ENCODE measurements around the gene ADARB1.
"Not testable (repeated sequence)": the region's sequence is repeated elsewhere in the genome, so short reads cannot be mapped to it uniquely, and the experiment has no call there.

The ADARB1 gene

DNA sequence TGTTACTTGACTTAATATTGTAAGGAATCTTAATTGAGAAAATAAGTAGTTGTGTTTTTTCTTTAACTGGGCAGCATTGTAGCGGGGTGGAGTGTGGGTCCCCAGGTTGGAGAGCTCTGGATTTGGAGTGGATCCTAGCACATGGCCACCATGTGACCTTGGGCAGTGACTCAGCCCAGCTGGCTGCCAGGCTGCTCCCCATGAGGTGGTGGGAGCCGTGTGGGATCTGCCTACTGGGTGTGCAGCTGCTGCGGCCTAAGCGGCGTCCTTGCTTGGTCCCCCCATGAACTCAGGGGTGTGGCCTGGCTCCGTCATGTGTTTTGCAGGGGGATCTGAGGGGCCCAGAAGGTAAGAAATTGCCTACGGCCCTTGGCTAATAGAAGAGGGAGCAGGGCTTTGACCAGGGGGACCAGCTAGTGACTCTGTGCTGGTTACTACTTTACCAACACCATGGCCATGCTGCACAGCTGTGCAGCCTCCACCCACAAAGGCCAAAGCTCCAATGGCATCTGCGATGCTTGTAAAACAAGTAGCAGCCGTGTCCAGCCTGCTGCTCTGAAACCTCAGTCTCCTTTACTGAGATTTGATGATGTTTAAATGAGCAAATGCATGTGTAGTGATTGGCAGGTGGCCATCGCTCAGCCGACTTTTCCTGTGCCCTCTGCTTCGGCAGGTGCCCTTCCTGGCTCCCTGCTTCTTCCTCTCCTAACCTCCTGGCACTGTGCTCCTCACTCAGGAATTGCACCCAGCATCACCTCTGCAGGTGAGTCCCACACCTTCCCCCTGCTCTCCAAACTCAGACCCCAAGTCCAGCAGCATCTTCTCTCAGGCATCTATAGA lies 68.3 kb downstream of the ADARB1 start:
- TF ChIP-seq ZFX (IDR thresholded peaks at IDR 0.05) = no peak
- TF ChIP-seq, protein P1, sequence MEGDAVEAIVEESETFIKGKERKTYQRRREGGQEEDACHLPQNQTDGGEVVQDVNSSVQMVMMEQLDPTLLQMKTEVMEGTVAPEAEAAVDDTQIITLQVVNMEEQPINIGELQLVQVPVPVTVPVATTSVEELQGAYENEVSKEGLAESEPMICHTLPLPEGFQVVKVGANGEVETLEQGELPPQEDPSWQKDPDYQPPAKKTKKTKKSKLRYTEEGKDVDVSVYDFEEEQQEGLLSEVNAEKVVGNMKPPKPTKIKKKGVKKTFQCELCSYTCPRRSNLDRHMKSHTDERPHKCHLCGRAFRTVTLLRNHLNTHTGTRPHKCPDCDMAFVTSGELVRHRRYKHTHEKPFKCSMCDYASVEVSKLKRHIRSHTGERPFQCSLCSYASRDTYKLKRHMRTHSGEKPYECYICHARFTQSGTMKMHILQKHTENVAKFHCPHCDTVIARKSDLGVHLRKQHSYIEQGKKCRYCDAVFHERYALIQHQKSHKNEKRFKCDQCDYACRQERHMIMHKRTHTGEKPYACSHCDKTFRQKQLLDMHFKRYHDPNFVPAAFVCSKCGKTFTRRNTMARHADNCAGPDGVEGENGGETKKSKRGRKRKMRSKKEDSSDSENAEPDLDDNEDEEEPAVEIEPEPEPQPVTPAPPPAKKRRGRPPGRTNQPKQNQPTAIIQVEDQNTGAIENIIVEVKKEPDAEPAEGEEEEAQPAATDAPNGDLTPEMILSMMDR (conservative IDR thresholded peaks at IDR 0.05) = no peak
- no peak overlapping the region for H3K27ac ChIP-seq

DNA sequence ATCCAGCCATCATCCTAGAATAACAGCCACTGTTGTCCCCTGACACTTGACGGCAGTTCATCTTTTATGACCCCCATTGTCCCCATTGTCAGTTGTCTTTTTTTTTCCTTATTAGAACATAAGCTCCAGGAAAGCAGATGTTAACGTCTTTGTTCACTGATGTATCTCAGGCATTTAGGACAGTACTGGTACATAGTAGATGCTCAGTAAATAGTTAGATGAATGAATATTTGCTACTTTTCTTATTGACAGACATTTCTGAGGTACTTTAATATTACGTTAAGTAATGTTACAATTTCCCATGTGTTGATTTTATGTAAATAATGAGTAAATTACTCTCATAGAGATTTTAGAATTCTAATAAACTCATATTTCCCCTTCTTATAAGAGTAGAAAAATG lies 69.5 kb downstream of the ADARB1 start:
- no peak for TF ChIP-seq ZFX (IDR thresholded peaks at IDR 0.05)
- TF ChIP-seq, protein P1 (conservative IDR thresholded peaks at IDR 0.05) = no peak
- no peak overlapping the region for H3K27ac ChIP-seq

DNA sequence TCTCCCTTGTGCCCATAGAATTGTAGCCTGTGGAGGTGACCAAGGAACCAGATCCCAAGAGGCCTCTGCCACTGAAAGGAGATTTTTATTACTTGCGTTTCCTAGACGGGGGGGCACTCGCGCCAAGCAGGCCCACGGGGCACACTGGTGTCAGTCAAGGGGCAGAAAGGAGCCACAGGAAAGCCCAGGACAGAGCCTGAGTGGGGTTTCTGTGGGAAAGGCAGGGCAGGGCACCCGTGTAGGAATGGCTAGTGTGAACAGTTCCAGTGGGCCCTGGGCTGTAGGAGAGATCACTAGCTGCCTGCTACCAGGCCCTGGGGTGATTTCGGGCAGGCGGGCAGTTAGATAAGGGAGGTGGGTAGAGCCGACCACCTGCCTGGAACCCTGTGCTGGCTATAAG lies 70.8 kb downstream of the ADARB1 start:
- TF ChIP-seq ZFX (IDR thresholded peaks at IDR 0.05) = no peak
- TF ChIP-seq, protein P1 (conservative IDR thresholded peaks at IDR 0.05) = no peak
- no peak overlapping the region for H3K27ac ChIP-seq

DNA sequence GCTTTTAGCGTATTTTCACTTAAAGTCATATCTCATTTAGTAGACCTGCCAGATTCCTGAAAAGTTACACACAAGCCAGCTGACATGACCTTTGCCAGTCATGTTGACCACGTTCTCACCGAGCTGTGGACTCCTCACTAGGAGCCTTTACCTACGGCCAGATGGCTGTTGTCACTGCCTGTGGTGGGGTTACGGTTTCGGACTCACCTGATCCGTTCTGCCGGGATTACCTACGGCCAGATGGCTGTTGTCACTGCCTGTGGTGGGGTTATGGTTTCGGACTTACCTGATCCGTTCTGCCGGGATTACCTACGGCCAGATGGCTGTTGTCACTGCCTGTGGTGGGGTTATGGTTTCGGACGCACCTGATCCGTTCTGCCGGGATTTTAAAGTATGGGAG lies 71.5 kb downstream of the ADARB1 start:
- H3K27ac ChIP-seq = not testable (repeated sequence)

DNA sequence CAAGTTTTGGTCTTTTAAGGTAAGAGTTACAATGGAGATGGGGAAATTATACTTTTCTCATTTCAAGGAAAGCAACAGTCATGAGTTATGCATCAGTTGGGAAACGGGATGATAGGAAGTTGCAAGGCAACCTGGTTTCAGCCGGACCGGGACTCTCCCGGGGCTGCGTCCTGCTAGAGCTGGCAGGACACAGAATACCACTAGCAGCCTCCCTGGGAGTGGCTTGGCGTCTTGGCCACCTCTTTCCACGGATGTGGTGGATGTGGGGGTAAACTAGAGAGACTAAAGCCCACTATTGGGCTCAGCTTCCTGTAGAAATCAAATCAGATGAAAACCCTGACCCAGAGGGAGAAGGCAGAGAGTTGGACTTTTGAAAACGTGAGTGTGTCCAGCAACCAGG lies 71.9 kb downstream of the ADARB1 start:
- TF ChIP-seq, protein P1 (conservative IDR thresholded peaks at IDR 0.05) = no peak
- no peak for TF ChIP-seq ZFX (IDR thresholded peaks at IDR 0.05)
- no peak overlapping the region for H3K27ac ChIP-seq

DNA sequence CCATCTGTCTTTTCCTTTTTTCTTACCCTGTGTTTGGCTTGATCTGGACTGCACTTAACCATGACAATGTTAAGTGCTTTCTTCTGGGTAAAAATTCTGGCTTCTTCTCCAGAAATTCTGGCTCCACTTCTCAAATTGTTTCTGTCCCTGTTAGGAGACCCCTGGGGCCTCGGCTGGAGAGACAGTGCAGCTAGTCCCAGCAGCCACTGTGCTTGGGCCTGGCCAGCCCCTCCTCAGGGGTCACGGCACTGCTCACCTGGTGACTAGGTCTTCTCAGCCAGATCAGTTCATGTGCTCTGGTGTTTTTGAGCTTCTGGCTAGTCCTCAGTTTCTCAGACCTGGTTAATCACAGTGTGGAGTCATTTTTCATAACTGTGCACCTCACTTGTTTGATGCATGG lies 72.4 kb downstream of the ADARB1 start:
- no peak overlapping the region for H3K27ac ChIP-seq
- TF ChIP-seq ZFX (IDR thresholded peaks at IDR 0.05) = no peak
- TF ChIP-seq, protein P1 (conservative IDR thresholded peaks at IDR 0.05) = no peak

DNA sequence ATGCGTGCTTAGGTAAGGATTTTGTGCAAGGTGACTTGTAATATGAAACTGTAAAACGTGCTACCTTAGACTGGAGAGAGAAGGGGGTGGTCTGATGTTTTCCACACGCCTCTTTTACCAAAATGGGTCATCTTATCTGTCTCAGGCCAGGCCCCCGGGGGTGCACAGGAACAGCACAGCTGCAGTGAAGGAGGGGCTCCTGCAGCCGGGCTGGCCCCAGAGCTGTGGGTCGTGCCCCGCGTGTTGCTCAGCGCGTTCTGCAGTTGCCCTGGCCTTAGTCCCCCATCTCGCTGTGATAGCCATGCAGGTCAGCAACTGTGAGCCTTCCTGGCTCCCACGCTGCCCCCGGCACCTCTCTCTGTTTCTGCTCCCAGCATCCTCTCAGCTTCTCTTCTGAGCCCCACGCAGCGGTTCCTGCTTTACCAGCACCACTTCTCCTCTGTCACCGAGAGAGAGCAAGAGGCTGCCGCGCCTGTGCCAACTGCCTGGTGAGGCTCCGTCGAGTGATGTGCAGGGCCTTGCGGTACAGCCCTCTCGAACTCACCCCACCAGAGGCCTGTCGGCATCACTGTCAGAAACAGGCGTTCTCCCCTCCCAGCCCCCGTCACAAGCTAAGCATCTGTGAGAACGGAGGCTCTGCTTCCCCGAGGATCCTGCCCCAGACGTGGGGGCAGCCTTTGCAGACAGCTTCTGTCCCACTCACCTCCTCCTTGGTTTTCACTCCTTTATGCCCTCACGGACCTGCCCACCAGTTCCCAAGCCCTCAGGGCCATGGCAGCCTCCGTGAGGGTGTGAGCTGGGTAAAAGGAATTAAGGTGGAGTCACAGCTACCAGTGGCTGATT lies 73.3 kb downstream of the ADARB1 start:
- TF ChIP-seq ZFX (IDR thresholded peaks at IDR 0.05) = no peak
- TF ChIP-seq, protein P1 (conservative IDR thresholded peaks at IDR 0.05) = no peak

More for the DNA sequence above, 73.3 kb downstream of the ADARB1 start:
- no peak overlapping the region for H3K27ac ChIP-seq

All from C4-2B (cell line).